Measurements from ENCODE around the gene TRAPPC2L. TPM values are rescaled to one million over a fixed set of nuclear protein-coding genes. Genes with fewer than 3 reads are reported as not detected.

TRAPPC2L gene
- total and polyA plus RNA-seq, 2 donors (not counting 1 experiment from before 2014, with no cell fraction given): 33.5 to 65.1 TPM

DNA sequence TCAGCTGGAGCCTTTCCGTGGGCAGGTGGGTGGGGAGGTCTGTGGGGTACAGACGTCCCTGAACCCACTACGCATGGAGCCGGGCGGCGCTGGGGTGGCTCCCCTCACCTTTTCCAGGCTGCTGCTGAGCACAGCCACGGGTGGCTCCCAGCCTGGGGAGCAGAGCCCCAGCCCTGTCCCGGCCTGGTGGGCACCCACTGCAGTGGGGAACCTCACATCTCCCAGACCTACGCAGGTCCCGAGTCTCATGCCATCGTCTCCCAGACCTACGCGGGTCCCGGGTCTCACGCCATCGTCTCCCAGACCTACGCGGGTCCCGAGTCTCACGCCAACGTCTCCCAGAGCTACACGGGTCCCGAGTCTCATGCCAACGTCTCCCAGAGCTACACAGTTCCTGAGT, 28.2 kb upstream of the TRAPPC2L start:
- intact Hi-C loops (cut with micrococcal nuclease): no loop called here
- peaks cover 2% of the 10 kb centered on the region for H3K4me1 Mint-ChIP-seq
- DNase-seq (no peak), ATAC-seq (ENCODE audit: low read depth) (no peak)
- ChIA-PET POLR2A (interaction anchor here (0.7 kb wide), 1 partner anchor 115 kb away, joined by 3 read pairs; no protein-coding TSS in a partner anchor), CTCF (interaction anchor here (1.8 kb wide), 1 partner anchor 11 kb away, joined by 6 read pairs; no protein-coding TSS in a partner anchor)
- Histone ChIP-seq H2AFZ (ENCODE audit: insufficient read depth, low read depth, low read length, poor library complexity, severe bottlenecking) (no peak overlapping the region), H3K9me3 (ENCODE audit: control extremely low read depth in 1 of 3, control insufficient read depth in 2 of 3, insufficient read depth in 1 of 3, low read length in 2 of 3) (no peaks in the 10 kb centered on the region), H3K4me1 (ENCODE audit: control insufficient read depth in 2 of 2, insufficient read depth in 2 of 2, low read length in 2 of 2) (no peaks in the 10 kb centered on the region), H3K4me2 (replicated peaks; ENCODE audit: low read depth, low read length, poor library complexity, severe bottlenecking) (no peak overlapping the region), H4K20me1 (ENCODE audit: control insufficient read depth, insufficient read depth, low read length, poor library complexity, severe bottlenecking) (no peaks in the 10 kb centered on the region), H3K9ac (ENCODE audit: low read length) (no peak overlapping the region), H3K27ac (ENCODE audit: low read length in 2 of 2) (no peak overlapping the region), H3K4me3 (ENCODE audit: control extremely low read depth in 1 of 5, extremely low read depth in 1 of 5, insufficient read depth in 1 of 5, low read depth in 2 of 5, low read length in 4 of 5) (no peak overlapping the region), H3K79me2 (ENCODE audit: control insufficient read depth, insufficient read depth, low read length) (no peaks in the 10 kb centered on the region), H3K36me3 (replicated peaks in 1 of 2; ENCODE audit: control extremely low read depth in 1 of 2, control insufficient read depth in 1 of 2, extremely low read depth in 1 of 2, insufficient read depth in 2 of 2, low read length in 1 of 2) (peaks cover 0 to 7% of the 10 kb centered on the region in 2 experiments), H3K27me3 (replicated peaks in 1 of 4; ENCODE audit: control extremely low read depth in 1 of 4, control insufficient read depth in 3 of 4, insufficient read depth in 4 of 4, low read length in 3 of 4) (no peaks in the 10 kb centered on the region)
- 92% methylated on average over 23 of the region's 24 CpGs for WGBS (ENCODE audit: insufficient coverage)
- H3K4me3 Mint-ChIP-seq: no peak overlapping the region
- no peaks in the 10 kb centered on the region for H3K27me3 Mint-ChIP-seq
- no peak for TF ChIP-seq EZH2 (IDR thresholded peaks at IDR 0.05; ENCODE audit: borderline replicate concordance, insufficient read depth, low read depth, low read length, poor library complexity, severe bottlenecking)
- TF ChIP-seq, protein P1, sequence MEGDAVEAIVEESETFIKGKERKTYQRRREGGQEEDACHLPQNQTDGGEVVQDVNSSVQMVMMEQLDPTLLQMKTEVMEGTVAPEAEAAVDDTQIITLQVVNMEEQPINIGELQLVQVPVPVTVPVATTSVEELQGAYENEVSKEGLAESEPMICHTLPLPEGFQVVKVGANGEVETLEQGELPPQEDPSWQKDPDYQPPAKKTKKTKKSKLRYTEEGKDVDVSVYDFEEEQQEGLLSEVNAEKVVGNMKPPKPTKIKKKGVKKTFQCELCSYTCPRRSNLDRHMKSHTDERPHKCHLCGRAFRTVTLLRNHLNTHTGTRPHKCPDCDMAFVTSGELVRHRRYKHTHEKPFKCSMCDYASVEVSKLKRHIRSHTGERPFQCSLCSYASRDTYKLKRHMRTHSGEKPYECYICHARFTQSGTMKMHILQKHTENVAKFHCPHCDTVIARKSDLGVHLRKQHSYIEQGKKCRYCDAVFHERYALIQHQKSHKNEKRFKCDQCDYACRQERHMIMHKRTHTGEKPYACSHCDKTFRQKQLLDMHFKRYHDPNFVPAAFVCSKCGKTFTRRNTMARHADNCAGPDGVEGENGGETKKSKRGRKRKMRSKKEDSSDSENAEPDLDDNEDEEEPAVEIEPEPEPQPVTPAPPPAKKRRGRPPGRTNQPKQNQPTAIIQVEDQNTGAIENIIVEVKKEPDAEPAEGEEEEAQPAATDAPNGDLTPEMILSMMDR (IDR thresholded peaks at IDR 0.05): no peak
- H3K9me3 Mint-ChIP-seq (ENCODE audit: insufficient read depth): no peaks in the 10 kb centered on the region
- no peak overlapping the region for H3K27ac Mint-ChIP-seq

DNA sequence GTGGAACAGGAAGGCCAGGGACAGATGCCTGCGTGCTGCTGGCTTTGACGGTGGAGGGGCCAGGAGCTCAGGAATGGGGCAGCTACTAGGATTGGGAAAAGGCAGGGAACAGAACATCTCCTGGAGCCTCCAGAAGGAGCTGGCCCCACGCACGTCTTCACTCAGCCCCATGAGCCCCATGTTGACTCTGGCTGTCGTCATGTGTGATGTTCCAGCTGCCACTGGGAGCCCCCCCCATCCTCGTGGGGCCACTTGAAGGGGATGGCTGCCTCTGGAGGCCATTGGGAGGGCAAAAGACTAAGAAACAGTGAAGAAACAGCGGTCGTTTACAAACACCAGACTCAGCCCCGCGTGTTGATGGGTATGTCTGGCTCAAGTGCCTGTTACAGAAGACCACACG, 26.7 kb upstream of the TRAPPC2L start:
- Histone ChIP-seq H2AFZ (ENCODE audit: insufficient read depth, low read depth, low read length, poor library complexity, severe bottlenecking) (no peak overlapping the region), H3K4me3 (ENCODE audit: control extremely low read depth in 1 of 5, extremely low read depth in 1 of 5, insufficient read depth in 1 of 5, low read depth in 2 of 5, low read length in 4 of 5) (no peak overlapping the region), H4K20me1 (ENCODE audit: control insufficient read depth, insufficient read depth, low read length, poor library complexity, severe bottlenecking) (no peaks in the 10 kb centered on the region), H3K9me3 (ENCODE audit: control extremely low read depth in 1 of 3, control insufficient read depth in 2 of 3, insufficient read depth in 1 of 3, low read length in 2 of 3) (no peaks in the 10 kb centered on the region), H3K79me2 (ENCODE audit: control insufficient read depth, insufficient read depth, low read length) (no peaks in the 10 kb centered on the region), H3K9ac (ENCODE audit: low read length) (no peak overlapping the region), H3K36me3 (replicated peaks in 1 of 2; ENCODE audit: control extremely low read depth in 1 of 2, control insufficient read depth in 1 of 2, extremely low read depth in 1 of 2, insufficient read depth in 2 of 2, low read length in 1 of 2) (peaks cover 0 to 7% of the 10 kb centered on the region in 2 experiments), H3K4me1 (ENCODE audit: control insufficient read depth in 2 of 2, insufficient read depth in 2 of 2, low read length in 2 of 2) (no peaks in the 10 kb centered on the region), H3K4me2 (replicated peaks; ENCODE audit: low read depth, low read length, poor library complexity, severe bottlenecking) (no peak overlapping the region), H3K27me3 (replicated peaks in 1 of 4; ENCODE audit: control extremely low read depth in 1 of 4, control insufficient read depth in 3 of 4, insufficient read depth in 4 of 4, low read length in 3 of 4) (no peaks in the 10 kb centered on the region), H3K27ac (ENCODE audit: low read length in 2 of 2) (no peak overlapping the region)
- intact Hi-C loops (cut with micrococcal nuclease): no loop called here
- whole genome bisulfite sequencing (ENCODE audit: insufficient coverage): 93% methylated on average over 11 of the region's 11 CpGs
- H3K4me1 Mint-ChIP-seq: peaks cover 2% of the 10 kb centered on the region
- H3K27ac Mint-ChIP-seq: no peak overlapping the region
- no peak for ATAC-seq (ENCODE audit: low read depth)
- DNase-seq: no peak
- POLR2A ChIA-PET: interaction anchor here (0.6 kb wide), 1 partner anchor 321 kb away, joined by 3 read pairs; no protein-coding TSS in a partner anchor
- no peaks in the 10 kb centered on the region for H3K9me3 Mint-ChIP-seq (ENCODE audit: insufficient read depth)
- TF ChIP-seq EZH2 (IDR thresholded peaks at IDR 0.05; ENCODE audit: borderline replicate concordance, insufficient read depth, low read depth, low read length, poor library complexity, severe bottlenecking): no peak
- TF ChIP-seq, protein P1 (IDR thresholded peaks at IDR 0.05): no peak
- CTCF ChIA-PET: no interaction called here
- H3K4me3 Mint-ChIP-seq: no peak overlapping the region
- no peaks in the 10 kb centered on the region for H3K27me3 Mint-ChIP-seq
